ENCODE measurements around the gene SEPTIN2. TPM values are rescaled to one million over a fixed set of nuclear protein-coding genes. Genes with fewer than 3 reads are reported as not detected.
"Not testable (repeated sequence)": the region's sequence is repeated elsewhere in the genome, so short reads cannot be mapped to it uniquely, and the experiment has no call there.

The SEPTIN2 gene
- total RNA-seq, 2 donors from 2014 or later, result 226 to 271 TPM

DNA sequence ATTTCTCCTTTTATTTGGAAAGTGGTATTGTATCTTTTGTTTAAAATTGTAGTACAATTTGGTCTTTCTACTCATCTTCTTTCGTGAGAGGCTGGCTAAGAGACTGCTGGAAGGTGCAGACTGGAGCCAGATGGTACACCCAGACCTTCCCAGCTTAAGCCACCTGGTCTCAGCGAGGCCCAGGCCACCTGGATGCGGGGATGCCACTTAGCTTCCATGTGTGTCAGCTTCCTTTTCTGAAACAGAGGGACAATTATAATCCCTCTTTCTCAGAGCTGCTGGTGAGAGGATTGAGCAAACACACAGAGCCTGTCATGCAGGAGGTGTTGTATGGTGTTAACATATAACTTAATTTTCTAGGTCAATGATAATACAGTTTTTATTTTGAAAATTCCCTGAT is 57.7 kb downstream of the SEPTIN2 start:
- Histone ChIP-seq H3K27ac (peak overlapping the region in 3 of 4 donors; percentile 24 to 87 (median 29)), H3K4me3 (no peak overlapping the region), H3K4me1 (peaks cover 53% of the 10 kb centered on the region), H3K36me3 (replicated peaks in 1 of 2; ENCODE audit: insufficient read depth in 1 of 2, low read depth in 2 of 2) (no peaks in the 10 kb centered on the region), H3K27me3 (no peaks in the 10 kb centered on the region), H3K9me3 (no peaks in the 10 kb centered on the region)
- intact Hi-C loops (cut with DNase I), result no loop called here
- WGBS, 2 donors, result 65 to 80% methylated on average over 3 of the region's 3 CpGs
- TF ChIP-seq, protein P1, sequence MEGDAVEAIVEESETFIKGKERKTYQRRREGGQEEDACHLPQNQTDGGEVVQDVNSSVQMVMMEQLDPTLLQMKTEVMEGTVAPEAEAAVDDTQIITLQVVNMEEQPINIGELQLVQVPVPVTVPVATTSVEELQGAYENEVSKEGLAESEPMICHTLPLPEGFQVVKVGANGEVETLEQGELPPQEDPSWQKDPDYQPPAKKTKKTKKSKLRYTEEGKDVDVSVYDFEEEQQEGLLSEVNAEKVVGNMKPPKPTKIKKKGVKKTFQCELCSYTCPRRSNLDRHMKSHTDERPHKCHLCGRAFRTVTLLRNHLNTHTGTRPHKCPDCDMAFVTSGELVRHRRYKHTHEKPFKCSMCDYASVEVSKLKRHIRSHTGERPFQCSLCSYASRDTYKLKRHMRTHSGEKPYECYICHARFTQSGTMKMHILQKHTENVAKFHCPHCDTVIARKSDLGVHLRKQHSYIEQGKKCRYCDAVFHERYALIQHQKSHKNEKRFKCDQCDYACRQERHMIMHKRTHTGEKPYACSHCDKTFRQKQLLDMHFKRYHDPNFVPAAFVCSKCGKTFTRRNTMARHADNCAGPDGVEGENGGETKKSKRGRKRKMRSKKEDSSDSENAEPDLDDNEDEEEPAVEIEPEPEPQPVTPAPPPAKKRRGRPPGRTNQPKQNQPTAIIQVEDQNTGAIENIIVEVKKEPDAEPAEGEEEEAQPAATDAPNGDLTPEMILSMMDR (IDR thresholded peaks at IDR 0.05), result no peak
- ATAC-seq, result no peak
- peak in 1 of 4 donors; percentile 33 for DNase-seq

DNA sequence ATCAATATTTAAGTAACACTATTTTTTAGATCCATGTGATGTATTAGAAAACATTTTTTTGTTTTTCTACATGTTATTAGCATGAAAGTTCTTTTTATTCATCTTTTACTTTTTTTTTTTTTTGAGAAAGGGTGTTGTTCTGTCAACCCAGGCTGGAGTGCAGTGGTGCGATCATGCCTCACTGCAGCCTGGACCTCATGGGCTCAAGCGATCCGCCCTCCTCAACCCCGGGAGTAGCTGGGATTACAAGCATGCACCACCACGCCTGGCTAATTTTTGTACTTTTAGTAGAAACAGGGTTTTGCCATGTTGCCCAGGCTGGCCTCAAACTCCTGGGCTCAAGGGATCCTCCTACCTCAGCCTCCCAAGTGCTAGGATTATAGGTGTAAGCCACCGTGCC is 58.2 kb downstream of the SEPTIN2 start:
- intact Hi-C loops (cut with DNase I); H3K36me3 ChIP-seq (replicated peaks in 1 of 2; ENCODE audit: insufficient read depth in 1 of 2, low read depth in 2 of 2); H3K4me3 ChIP-seq; H3K9me3 ChIP-seq; ATAC-seq; DNase-seq; H3K27me3 ChIP-seq: not testable (repeated sequence)
- WGBS, 2 donors, result 88 to 94% methylated on average over 6 of the region's 6 CpGs
- Histone ChIP-seq H3K4me1 (peaks cover 57% of the 10 kb centered on the region), H3K27ac (peak overlapping the region in 3 of 4 donors; percentile 78 to 87 (median 85))

DNA sequence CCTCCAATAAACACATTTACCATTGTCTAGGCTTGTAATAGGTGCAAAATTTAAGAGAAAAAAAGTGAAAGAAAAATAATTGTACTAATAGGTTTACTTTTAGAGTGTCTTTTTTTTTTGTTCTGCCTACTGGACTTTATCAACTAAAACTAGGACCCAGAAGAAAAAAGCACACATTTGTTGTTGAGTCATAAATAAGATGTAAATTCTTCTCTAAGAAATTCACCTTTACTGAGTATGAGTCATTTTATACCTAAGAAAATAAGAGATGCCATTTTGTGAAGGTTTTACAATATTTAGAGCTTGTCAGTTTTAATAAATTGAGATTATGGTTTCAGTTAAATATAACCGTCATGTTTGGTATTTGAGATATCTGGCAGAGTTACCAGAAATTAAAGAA is 59.6 kb downstream of the SEPTIN2 start:
- intact Hi-C loops (cut with DNase I), result no loop called here
- H3K36me3 ChIP-seq (replicated peaks in 1 of 2; ENCODE audit: insufficient read depth in 1 of 2, low read depth in 2 of 2), result no peaks in the 10 kb centered on the region
- H3K9me3 ChIP-seq, result no peaks in the 10 kb centered on the region
- no peak overlapping the region for H3K4me3 ChIP-seq
- no peak for ATAC-seq
- H3K27me3 ChIP-seq, result no peaks in the 10 kb centered on the region
- H3K27ac ChIP-seq, result peak overlapping the region; percentile 4 to 87 (median 82)
- TF ChIP-seq POLR2A (IDR thresholded peaks at IDR 0.05), result no peak
- TF ChIP-seq, protein P1 (IDR thresholded peaks at IDR 0.05), result no peak
- WGBS, 2 donors, result 44 to 49% methylated on average over 1 of the region's 1 CpG
- H3K4me1 ChIP-seq, result peaks cover 69% of the 10 kb centered on the region
- no peak for DNase-seq

DNA sequence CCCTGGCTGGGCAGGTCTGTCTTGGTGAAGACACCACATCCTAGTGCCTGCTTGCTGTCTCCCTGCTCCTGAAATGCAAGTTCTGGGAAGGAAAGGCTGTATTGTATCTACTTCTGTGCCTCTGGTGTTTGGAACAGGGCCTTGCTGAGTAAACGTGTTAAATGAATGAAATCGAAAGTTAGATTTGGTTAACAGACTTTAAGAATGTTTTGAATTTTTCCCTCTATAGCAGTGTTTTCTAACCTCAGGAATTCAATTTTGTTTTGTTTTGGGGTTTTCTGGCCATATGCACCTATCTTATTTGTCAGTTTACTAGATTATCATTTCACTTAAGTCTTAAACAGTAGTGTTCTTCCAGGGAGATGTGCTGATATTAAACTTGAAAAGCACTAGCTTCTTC is 61.1 kb downstream of the SEPTIN2 start:
- H3K27ac ChIP-seq, result no peak overlapping the region
- no peaks in the 10 kb centered on the region for H3K27me3 ChIP-seq
- no peak overlapping the region for H3K4me3 ChIP-seq
- H3K4me1 ChIP-seq, result peaks cover 61% of the 10 kb centered on the region
- no peaks in the 10 kb centered on the region for H3K36me3 ChIP-seq (replicated peaks in 1 of 2; ENCODE audit: insufficient read depth in 1 of 2, low read depth in 2 of 2)
- ATAC-seq (no peak), DNase-seq (no peak)
- H3K9me3 ChIP-seq, result no peaks in the 10 kb centered on the region
- intact Hi-C loops (cut with DNase I), result no loop called here
- 76 to 77% methylated on average over 2 of the region's 2 CpGs for WGBS, 2 donors
- TF ChIP-seq, protein P1 (IDR thresholded peaks at IDR 0.05), result no peak
- no peak for TF ChIP-seq POLR2A (IDR thresholded peaks at IDR 0.05)

DNA sequence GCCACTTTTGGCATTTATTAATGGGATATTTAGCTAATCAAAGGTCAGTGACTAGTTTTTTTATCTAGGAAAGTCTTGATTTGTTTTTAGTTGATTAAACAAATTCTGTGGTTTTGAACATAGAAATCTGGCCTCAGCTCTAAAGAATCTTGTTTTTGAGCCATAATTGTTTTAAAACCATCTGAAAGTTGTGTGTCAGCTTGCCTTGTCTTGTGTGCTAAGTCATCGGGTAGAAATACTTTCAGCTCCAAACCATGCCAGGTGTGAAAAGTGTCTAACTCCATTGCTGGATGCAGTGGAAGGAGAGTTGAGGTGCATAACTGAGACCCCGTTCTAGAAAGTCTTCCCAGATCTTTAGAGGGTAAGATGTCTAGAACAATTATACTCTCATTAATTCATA is 63.1 kb downstream of the SEPTIN2 start:
- Histone ChIP-seq H3K27ac (peak overlapping the region in 1 of 4 donors; percentile 4), H3K4me1 (peaks cover 41% of the 10 kb centered on the region), H3K36me3 (replicated peaks in 1 of 2; ENCODE audit: insufficient read depth in 1 of 2, low read depth in 2 of 2) (no peaks in the 10 kb centered on the region), H3K4me3 (no peak overlapping the region), H3K27me3 (no peaks in the 10 kb centered on the region), H3K9me3 (no peaks in the 10 kb centered on the region)
- no peak for ATAC-seq
- WGBS, 2 donors, result 51 to 54% methylated on average over 2 of the region's 2 CpGs
- intact Hi-C loops (cut with DNase I), result no loop called here
- TF ChIP-seq POLR2A (IDR thresholded peaks at IDR 0.05), result no peak
- TF ChIP-seq, protein P1 (IDR thresholded peaks at IDR 0.05), result no peak
- DNase-seq, result no peak
